GM18867 (cell line): Measurements from ENCODE around the gene RPP30.
"Not testable (repeated sequence)": the region's sequence is repeated elsewhere in the genome, so short reads cannot be mapped to it uniquely, and the experiment has no call there.

Experiments
- ATAC-seq: cut with Tn5 transposase; IDR thresholded peaks from one replicate; pipeline ENCODE4 v1.9.1; 2021; ENCODE audit warnings: mild to moderate bottlenecking, moderate library complexity; ENCODE audit not compliant: unreplicated experiment

RPP30 gene

DNA sequence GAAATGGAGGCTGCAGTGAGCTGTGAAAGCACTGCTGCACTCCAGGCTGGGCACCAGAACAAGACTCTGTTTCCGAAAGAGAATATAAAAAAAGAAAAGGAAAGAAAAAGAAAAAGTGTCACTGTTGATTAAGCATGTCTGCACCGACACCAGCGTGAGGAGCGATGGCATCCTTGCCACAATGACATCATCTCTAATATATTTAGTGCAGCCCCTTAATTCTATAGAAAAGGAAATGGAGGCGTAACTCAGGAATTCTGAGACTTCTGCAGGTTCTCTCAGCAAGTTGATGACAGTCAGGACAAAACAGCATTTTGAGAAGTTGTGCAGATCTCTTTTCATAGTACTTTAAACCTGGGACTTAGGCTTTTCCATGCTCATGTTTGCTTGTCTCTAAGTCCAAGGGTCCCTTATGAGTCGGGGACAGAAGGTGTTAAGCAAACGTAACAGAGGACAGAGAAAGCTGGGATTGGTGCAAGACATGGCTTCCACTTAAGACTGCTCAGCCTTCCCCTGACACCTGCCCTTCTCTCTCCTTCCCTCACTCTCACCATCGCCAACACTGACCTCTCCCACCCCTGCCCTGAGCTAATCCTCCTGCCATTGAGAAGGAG, 66.0 kb downstream of the RPP30 start:
- no peak for ATAC-seq

DNA sequence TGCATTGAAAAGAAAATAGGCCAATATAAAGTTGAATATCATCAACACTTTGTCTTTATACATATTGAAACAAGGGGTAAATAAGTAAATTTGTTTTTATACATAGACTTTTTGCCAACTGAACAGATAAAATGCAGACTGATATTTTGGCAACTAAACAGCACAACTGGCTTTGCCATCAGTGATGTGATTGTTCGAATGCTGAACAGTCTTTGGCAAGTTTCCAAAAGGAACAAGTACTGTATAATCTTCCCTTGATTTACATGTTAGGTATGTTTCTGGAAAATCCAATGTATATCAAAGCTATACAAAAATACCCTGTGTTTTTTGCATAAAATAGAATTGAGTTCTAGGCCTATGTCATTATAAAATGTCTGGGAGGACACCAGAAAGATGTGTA, 67.3 kb downstream of the RPP30 start:
- ATAC-seq: no peak

DNA sequence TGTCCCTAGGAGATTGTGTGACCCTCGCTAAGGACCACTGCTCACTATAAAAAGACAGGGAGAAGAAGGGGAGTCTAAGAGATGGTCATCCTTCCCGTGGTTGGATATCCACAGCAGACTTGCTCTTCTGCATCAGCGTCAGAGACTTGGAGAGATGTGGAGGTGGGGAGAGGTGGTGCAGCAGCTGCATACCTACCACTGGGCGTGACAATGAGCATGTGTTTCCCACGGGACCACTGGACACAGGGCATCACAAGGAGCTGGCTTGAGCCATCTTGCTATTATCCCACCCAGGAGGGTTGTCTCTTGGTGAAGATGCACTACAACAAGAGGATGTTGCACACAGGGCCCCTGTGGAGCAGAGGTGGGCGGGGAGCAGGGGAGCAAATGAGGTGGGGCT, 67.9 kb downstream of the RPP30 start:
- ATAC-seq: no peak

GRCh38 chr10:90942980-90943379, 71.2 kb downstream of the RPP30 start:
- not testable (repeated sequence) for ATAC-seq

DNA sequence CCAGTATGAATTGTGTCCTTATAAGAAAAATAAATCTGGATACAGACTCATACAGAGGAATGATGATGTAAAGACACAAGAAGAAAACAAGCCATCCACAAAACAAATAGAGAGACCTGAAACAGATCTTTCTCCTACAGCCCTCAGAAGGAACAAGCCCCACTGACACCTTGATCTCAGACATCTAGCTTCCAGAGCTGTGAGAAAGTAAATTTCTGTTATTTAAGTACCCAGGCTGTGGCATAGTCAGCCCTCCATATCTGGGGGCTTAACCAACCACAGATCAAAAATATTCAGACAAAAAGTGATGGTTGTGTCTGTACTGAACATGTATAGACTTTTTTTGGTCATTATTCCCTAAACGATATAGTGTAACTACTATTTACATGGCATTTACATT, 73.0 kb downstream of the RPP30 start:
- no peak for ATAC-seq

GRCh38 chr10:90945491-90946070, 73.8 kb downstream of the RPP30 start:
- ATAC-seq: no peak

- ATAC-seq: no peak
Observed at GRCh38 chr10:90947030-90947960, 75.5 kb downstream of the RPP30 start.
